Adipocyte (in vitro differentiated cells): ENCODE results near the gene IL4.
A peak's percentile ranks its signal among the peaks of the same experiment; 100 is the strongest.

Experiments used
- DNase-seq: peaks from one replicate; pipeline ENCODE4 v3.0.0-alpha.2; 2015; ENCODE audit warnings: low read depth
- H3K27me3 ChIP-seq: replicated peaks from 2 replicates; pipeline ENCODE4 v1.7.0; 2013; ENCODE audit warnings: mild to moderate bottlenecking, low read length, moderate library complexity; ENCODE audit not compliant: control insufficient read depth, insufficient read depth
- H3K36me3 ChIP-seq: 2 replicates; pipeline ENCODE4 v1.7.0; 2013; ENCODE audit warnings: low read length, mild to moderate bottlenecking, moderate library complexity; ENCODE audit not compliant: control insufficient read depth, insufficient read depth, severe bottlenecking
- H3K4me1 ChIP-seq: 2 replicates; pipeline ENCODE4 v1.7.0; 2013; ENCODE audit warnings: mild to moderate bottlenecking, low read length, moderate library complexity; ENCODE audit not compliant: control insufficient read depth, insufficient read depth
- H3K4me3 ChIP-seq: 2 replicates; pipeline ENCODE4 v1.7.0; 2013; ENCODE audit warnings: mild to moderate bottlenecking, low read length, moderate library complexity
- H3K9ac ChIP-seq: 2 replicates; pipeline ENCODE4 v1.7.0; 2013; ENCODE audit warnings: mild to moderate bottlenecking, low read length, moderate library complexity
- H3K9me3 ChIP-seq: 2 replicates; pipeline ENCODE4 v1.7.0; 2013; ENCODE audit warnings: mild to moderate bottlenecking, low read length, moderate library complexity; ENCODE audit not compliant: control insufficient read depth

The IL4 gene

DNA sequence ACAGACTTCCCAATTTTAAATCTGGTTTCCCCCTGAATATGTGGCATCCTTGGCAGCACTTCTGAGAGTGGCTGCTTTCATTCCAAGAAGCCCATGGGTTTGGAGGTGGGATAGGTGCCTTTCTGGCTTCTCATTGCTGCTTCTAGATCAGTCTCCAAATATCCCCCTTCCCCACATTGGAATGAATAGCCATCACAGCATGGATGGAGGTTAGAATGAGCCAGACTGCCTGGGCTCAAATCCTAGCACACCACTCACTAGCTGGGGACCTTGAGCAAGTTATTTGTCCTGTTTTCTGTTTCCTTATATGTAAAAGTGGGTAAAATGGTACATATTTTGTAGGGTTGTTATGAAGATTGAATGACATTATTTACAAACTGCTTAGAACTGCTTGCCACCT lies 29.6 kb upstream of the IL4 start:
- H3K9ac ChIP-seq: no peak overlapping the region
- no peaks in the 10 kb centered on the region for H3K27me3 ChIP-seq
- H3K4me3 ChIP-seq: no peak overlapping the region
- DNase-seq: no peak
- H3K36me3 ChIP-seq: peaks cover 42% of the 10 kb centered on the region
- H3K9me3 ChIP-seq: peaks cover 4% of the 10 kb centered on the region
- peaks cover 6% of the 10 kb centered on the region for H3K4me1 ChIP-seq

- Histone ChIP-seq H3K9me3 (peaks cover 4% of the 10 kb centered on the region), H3K9ac (no peak overlapping the region), H3K4me1 (no peaks in the 10 kb centered on the region), H3K36me3 (peaks cover 17% of the 10 kb centered on the region), H3K27me3 (no peaks in the 10 kb centered on the region), H3K4me3 (no peak overlapping the region)
- no peak for DNase-seq
These were observed 27.1 kb upstream of the IL4 start for GRCh38 chr5:132646583-132647266.

GRCh38 chr5:132647473-132647872 lies 26.3 kb upstream of the IL4 start:
- Histone ChIP-seq H3K36me3 (peaks cover 9% of the 10 kb centered on the region), H3K27me3 (no peaks in the 10 kb centered on the region), H3K9ac (no peak overlapping the region), H3K4me1 (no peaks in the 10 kb centered on the region), H3K4me3 (no peak overlapping the region), H3K9me3 (peaks cover 4% of the 10 kb centered on the region)
- no peak for DNase-seq

DNA sequence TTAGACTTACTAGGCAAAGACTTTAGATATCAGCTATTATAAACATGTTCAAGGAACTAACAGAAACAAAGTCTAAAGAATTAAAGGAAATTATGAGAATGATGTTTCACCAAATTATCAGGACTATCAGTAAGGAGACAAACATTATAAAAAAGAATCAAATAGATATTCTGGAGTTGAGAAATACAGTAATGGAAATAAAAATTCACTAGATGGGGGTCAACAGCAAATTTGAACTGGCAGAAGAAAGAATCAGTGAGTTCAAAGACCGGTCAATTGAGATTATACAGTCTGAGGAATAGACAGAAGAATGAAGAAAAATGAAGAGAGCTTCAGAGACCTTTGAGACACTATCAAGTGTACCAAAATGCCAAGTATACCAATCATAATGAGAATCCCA lies 25.4 kb upstream of the IL4 start:
- DNase-seq: no peak
- Histone ChIP-seq H3K36me3 (peaks cover under 1% of the 10 kb centered on the region), H3K4me3 (no peak overlapping the region), H3K9me3 (peaks cover 4% of the 10 kb centered on the region), H3K9ac (no peak overlapping the region), H3K4me1 (no peaks in the 10 kb centered on the region), H3K27me3 (no peaks in the 10 kb centered on the region)

DNA sequence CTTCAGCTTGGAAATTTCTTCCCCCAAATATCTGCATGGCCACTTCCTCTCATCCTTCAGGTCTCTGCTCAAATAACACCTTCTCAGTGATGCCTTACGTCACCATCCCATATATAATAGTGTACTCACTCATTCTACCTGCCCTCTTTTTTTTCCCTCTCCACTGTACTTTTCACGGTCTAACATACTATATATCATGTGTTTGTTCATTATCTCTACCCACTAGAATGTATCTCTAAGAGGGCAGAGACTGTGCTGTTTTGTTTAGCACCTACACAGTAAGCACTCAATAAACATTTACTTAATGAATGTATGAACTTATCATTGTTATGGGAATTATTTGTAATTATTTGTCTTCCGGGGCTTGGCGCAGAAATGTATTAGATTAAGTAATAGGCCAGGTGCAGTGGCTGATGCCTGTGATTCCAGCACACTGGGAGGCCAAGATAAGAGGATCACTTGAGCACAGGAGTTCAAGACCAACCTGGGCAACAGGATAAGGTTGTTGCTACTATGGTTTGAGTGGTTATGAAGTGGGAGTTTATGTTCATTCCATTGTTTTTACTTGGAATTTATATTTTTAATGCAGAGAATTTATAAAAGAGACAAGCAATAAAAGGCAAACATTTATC lies 21.8 kb upstream of the IL4 start:
- Histone ChIP-seq H3K36me3 (no peaks in the 10 kb centered on the region), H3K9me3 (peaks cover 4% of the 10 kb centered on the region), H3K4me1 (peaks cover 6% of the 10 kb centered on the region), H3K9ac (no peak overlapping the region), H3K27me3 (no peaks in the 10 kb centered on the region), H3K4me3 (no peak overlapping the region)
- no peak for DNase-seq

GRCh38 chr5:132653716-132654115 lies 20.1 kb upstream of the IL4 start:
- Histone ChIP-seq H3K36me3 (no peaks in the 10 kb centered on the region), H3K4me1 (peaks cover 22% of the 10 kb centered on the region), H3K9ac (no peak overlapping the region), H3K4me3 (no peak overlapping the region), H3K27me3 (no peaks in the 10 kb centered on the region), H3K9me3 (peaks cover under 1% of the 10 kb centered on the region)
- no peak for DNase-seq

DNA sequence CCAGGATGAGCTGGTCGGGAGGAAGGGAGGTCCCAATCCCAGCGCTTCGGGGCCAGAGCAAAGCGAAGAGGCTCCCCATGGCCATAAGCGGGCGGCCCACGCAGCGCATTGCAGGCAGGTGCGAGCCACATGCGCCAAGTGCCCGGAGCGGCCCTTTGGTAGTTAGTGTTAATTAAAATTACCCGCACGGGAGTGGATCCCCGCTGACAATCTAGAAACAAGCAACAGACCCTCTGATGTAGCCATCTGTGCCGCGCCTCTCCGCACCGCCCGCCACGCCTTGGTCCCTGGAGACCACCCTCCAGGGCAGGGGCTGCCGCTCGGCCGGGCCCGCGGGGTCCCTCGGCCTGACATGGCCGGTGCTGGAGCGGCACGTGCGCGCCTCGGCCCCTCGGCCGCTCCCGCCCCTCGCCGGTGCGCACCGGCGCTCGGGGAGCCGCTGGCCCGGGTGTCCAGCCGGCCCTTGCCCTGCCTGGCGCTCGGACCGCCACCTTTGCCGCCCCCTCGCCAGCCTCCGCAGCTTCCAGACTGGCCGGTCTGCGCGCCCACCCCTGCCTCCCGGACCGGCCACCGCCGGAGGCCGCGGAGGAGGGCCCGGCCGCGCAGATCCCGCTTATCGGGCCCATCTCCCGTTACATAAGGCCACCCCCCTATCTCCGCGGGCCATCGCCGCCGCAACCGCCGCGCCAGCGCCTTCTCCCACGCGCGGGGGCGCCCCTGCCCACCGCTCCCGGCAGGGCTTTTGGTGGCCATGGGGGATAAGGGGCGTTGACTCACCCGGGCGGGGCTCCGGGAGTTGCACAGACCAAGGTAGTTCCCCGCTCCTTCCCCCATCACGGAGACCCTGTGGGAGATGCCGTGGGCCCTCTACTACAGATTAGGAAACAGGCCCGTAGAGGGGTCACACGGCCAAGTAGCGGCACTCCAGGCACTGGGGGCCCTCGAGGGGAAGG lies 17.7 kb upstream of the IL4 start:
- Histone ChIP-seq H3K36me3 (no peaks in the 10 kb centered on the region), H3K4me3 (peak overlapping the region; percentile 63), H3K27me3 (no peaks in the 10 kb centered on the region), H3K4me1 (peaks cover 22% of the 10 kb centered on the region), H3K9me3 (no peaks in the 10 kb centered on the region), H3K9ac (peak overlapping the region; percentile 56)
- DNase-seq: peak; percentile 60

GRCh38 chr5:132656774-132657355 lies 16.9 kb upstream of the IL4 start:
- no peaks in the 10 kb centered on the region for H3K9me3 ChIP-seq
- H3K4me3 ChIP-seq: peak overlapping the region; percentile 63
- peaks cover 22% of the 10 kb centered on the region for H3K4me1 ChIP-seq
- H3K27me3 ChIP-seq: no peaks in the 10 kb centered on the region
- DNase-seq: no peak
- H3K9ac ChIP-seq: peak overlapping the region; percentile 56
- H3K36me3 ChIP-seq: no peaks in the 10 kb centered on the region

- Histone ChIP-seq H3K36me3 (no peaks in the 10 kb centered on the region), H3K4me1 (peaks cover 27% of the 10 kb centered on the region), H3K4me3 (peak within 1 kb of the TSS; percentile 17), H3K9ac (peak within 1 kb of the TSS; percentile 56), H3K27me3 (no peaks in the 10 kb centered on the region), H3K9me3 (no peaks in the 10 kb centered on the region)
- no peak for DNase-seq
These were observed 16.0 kb upstream of the IL4 start, which contains the start of gene IL13 for GRCh38 chr5:132657676-132658380. TSS of gene IL13 (plus strand) at chr5:132658173. CDS start at chr5:132658187, 14 bp downstream.

GRCh38 chr5:132658381-132659302 lies 15.1 kb upstream of the IL4 start:
- Histone ChIP-seq H3K4me1 (peaks cover 35% of the 10 kb centered on the region), H3K27me3 (no peaks in the 10 kb centered on the region), H3K9me3 (no peaks in the 10 kb centered on the region)

More at GRCh38 chr5:132658381-132659302, 15.1 kb upstream of the IL4 start:
- Histone ChIP-seq H3K36me3 (no peaks in the 10 kb centered on the region), H3K9ac (no peak overlapping the region), H3K4me3 (no peak overlapping the region)
- no peak for DNase-seq
